HEK293T (cell line): ENCODE data around the gene GALNT18.

Experiments used
- BHLHE40 ChIP-seq: fragments of 450-650 bp; IDR thresholded peaks from 2 replicates; pipeline ENCODE4 v1.6.1; 2016; ENCODE audit warnings: mild to moderate bottlenecking, moderate library complexity, borderline replicate concordance
- FOXA1 ChIP-seq: fragments of 450-650 bp; IDR thresholded peaks from 2 replicates; pipeline ENCODE4 v1.6.1; 2016; ENCODE audit warnings: mild to moderate bottlenecking
- SP1 ChIP-seq: fragments of 450-650 bp; IDR thresholded peaks from 2 replicates; pipeline ENCODE4 v1.6.1; 2017

DNA sequence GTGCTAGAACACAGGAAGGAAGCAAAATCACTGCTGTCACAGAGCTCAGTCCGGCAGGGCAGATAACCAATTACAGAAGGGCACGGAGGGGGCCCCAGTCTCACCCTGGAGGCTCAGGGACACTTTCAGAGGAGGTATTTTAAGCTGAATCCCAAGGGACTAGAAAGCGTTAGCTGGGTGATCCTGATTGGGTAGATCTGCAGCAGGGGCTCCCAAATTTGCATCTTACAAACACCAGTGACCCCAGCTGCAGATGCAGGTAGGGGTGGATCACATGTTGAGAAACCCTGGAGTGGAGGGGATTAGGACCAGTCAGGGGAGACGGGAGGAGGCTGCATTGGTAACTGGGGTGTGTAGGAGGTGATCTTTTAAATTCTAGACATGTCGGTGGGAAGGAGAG, 360.2 kb downstream of the GALNT18 start:
- TF ChIP-seq BHLHE40 = no peak
- TF ChIP-seq SP1 = no peak
- TF ChIP-seq FOXA1 = no peak
